GM12891 (cell line): Measurements from ENCODE around the gene ATP6AP1.
A peak's percentile ranks its signal among the peaks of the same experiment; 100 is the strongest.
"Not testable (repeated sequence)": the region's sequence is repeated elsewhere in the genome, so short reads cannot be mapped to it uniquely, and the experiment has no call there.

Experiments used
- DNase-seq: peaks from one replicate; pipeline ENCODE4 v3.0.0; 2011; ENCODE audit warnings: low spot score; ENCODE audit not compliant: insufficient read length
- FAIRE-seq: peaks from 2 replicates; lab custom pipeline; 2011; peaks lifted over from hg19 to GRCh38; lab: Jason Lieb, UNC
- PAX5 ChIP-seq: IDR thresholded peaks from 2 replicates; pipeline ENCODE4 v1.6.1; 2011; ENCODE audit warnings: low read length, moderate library complexity, mild to moderate bottlenecking; ENCODE audit not compliant: insufficient read depth, severe bottlenecking
- POLR2A ChIP-seq: IDR thresholded peaks from 2 replicates; pipeline ENCODE4 v1.6.1; 2011; ENCODE audit warnings: low read depth, low read length, control low read depth
- POLR2AphosphoS5 ChIP-seq: IDR thresholded peaks from 2 replicates; pipeline ENCODE4 v1.6.1; 2011; ENCODE audit warnings: low read depth, low read length, control low read depth
- POU2F2 ChIP-seq: IDR thresholded peaks from 2 replicates; pipeline ENCODE4 v1.6.1; 2011; ENCODE audit warnings: low read depth, mild to moderate bottlenecking, control low read depth, low read length, moderate library complexity
- SPI1 ChIP-seq: IDR thresholded peaks from 2 replicates; pipeline ENCODE4 v1.6.1; 2011; ENCODE audit warnings: low read depth, low read length, control low read depth
- TAF1 ChIP-seq: IDR thresholded peaks from 2 replicates; pipeline ENCODE4 v1.6.1; 2011; ENCODE audit warnings: low read depth, low read length, control low read depth

ATP6AP1 gene

GRCh38 chrX:154398668-154399526, 29.6 kb upstream of the ATP6AP1 start:
- TF ChIP-seq POU2F2 (0 out of 2 replicates have a peak, but pooled peaks have one; percentile 32), PAX5 (no peak)
- DNase-seq (no peak), FAIRE-seq (no peak)

GRCh38 chrX:154399527-154400368, 28.7 kb upstream of the ATP6AP1 start:
- FAIRE-seq (peak; percentile 75), DNase-seq (no peak)
- TF ChIP-seq SPI1 (no peak), POU2F2 (no peak), PAX5 (no peak), POLR2AphosphoS5 (peak; percentile 8; the same call in 1 of the 2 replicates), TAF1 (no peak), POLR2A (no peak)

GRCh38 chrX:154400369-154400817, 28.1 kb upstream of the ATP6AP1 start:
- FAIRE-seq, DNase-seq: not testable (repeated sequence)

GRCh38 chrX:154401045-154401799, 27.3 kb upstream of the ATP6AP1 start:
- TF ChIP-seq POLR2A: peak; percentile 93
- TF ChIP-seq PAX5: no peak
- TF ChIP-seq SPI1: no peak
- peak; percentile 96 for TF ChIP-seq POLR2AphosphoS5
- no peak for TF ChIP-seq TAF1
- peak; percentile 67; the same call in 1 of the 2 replicates for TF ChIP-seq POU2F2
- FAIRE-seq (no peak), DNase-seq (no peak)

GRCh38 chrX:154401918-154402621, 26.4 kb upstream of the ATP6AP1 start:
- FAIRE-seq: no peak
- no peak for DNase-seq
- TF ChIP-seq POU2F2 (no peak), POLR2AphosphoS5 (no peak), PAX5 (no peak), POLR2A (no peak), SPI1 (no peak), TAF1 (no peak)

- FAIRE-seq (no peak), DNase-seq (no peak)
- TF ChIP-seq SPI1 (no peak), POU2F2 (no peak), PAX5 (no peak), POLR2AphosphoS5 (no peak), POLR2A (no peak), TAF1 (no peak)
Measured at GRCh38 chrX:154402622-154403127, 25.8 kb upstream of the ATP6AP1 start.

- DNase-seq (no peak), FAIRE-seq (no peak)
- TF ChIP-seq POLR2A (no peak), POU2F2 (no peak), PAX5 (no peak), POLR2AphosphoS5 (no peak), SPI1 (no peak), TAF1 (no peak)
Measured at GRCh38 chrX:154403192-154403591, 25.3 kb upstream of the ATP6AP1 start.

- DNase-seq: no peak
- FAIRE-seq: no peak
- TF ChIP-seq POLR2A: no peak
Measured at GRCh38 chrX:154403858-154404257, 24.6 kb upstream of the ATP6AP1 start.

GRCh38 chrX:154404625-154405192, 23.8 kb upstream of the ATP6AP1 start:
- FAIRE-seq (peak; percentile 23), DNase-seq (no peak)
- TF ChIP-seq PAX5 (no peak), POLR2AphosphoS5 (no peak), TAF1 (no peak), POLR2A (no peak), POU2F2 (no peak), SPI1 (no peak)
